Tibial artery (tissue), 4 donors: ENCODE measurements around the gene APPL2.
"Not testable (repeated sequence)": the region's sequence is repeated elsewhere in the genome, so short reads cannot be mapped to it uniquely, and the experiment has no call there.

Experiments used
- DNase-seq, 2 donors: peaks; one replicate each; pipeline ENCODE4 v3.0.0-alpha.2; 2019
- H3K27ac ChIP-seq, 2 donors: fragments of 200-600 bp; sonication (generic) in 1 of 2; 1 replicate in 1 of 2; 2 replicates in 1 of 2; pipeline ENCODE4 v1.5.1; 2018 to 2019; ENCODE audit warnings: mild to moderate bottlenecking in 1 of 2
- H3K27me3 ChIP-seq, 2 donors: fragments of 200-600 bp; sonication (generic) in 1 of 2; one replicate each; pipeline versions ENCODE4 v1.5.1 to v1.6.0; 2016 to 2019
- H3K36me3 ChIP-seq, 3 donors: fragments of 200-600 bp; sonication (generic) in 2 of 3; one replicate each; pipeline ENCODE4 v1.5.1; 2016 to 2019; ENCODE audit warnings: mild to moderate bottlenecking in 2 of 3
- H3K4me1 ChIP-seq, 4 donors: fragments of 200-600 bp; sonication (generic) in 2 of 4; 1 replicate in 3 of 4; 2 replicates in 1 of 4; pipeline ENCODE4 v1.5.1; 2016 to 2019
- H3K4me3 ChIP-seq, 2 donors: fragments of 200-600 bp; sonication (generic) in 1 of 2; 1 replicate in 1 of 2; 2 replicates in 1 of 2; pipeline ENCODE4 v1.5.1; 2018 to 2019; ENCODE audit warnings: mild to moderate bottlenecking in 2 of 2
- H3K9me3 ChIP-seq, 3 donors: fragments of 200-600 bp; sonication (generic) in 1 of 3; one replicate each; pipeline ENCODE4 v1.5.1; 2016 to 2019
- CTCF ChIP-seq, 2 experiments: fragments of 200-600 bp in 1 of 2; fragments of 450-650 bp in 1 of 2; IDR thresholded peaks; one replicate each; pipeline ENCODE4 v1.5.1; 2017 to 2019; ENCODE audit warnings: antibody characterized with exemption in 2 of 2, mild to moderate bottlenecking in 1 of 2, moderate library complexity in 1 of 2
- intact Hi-C: fragments of 100-400 bp; cut with DNase I; formaldehyde crosslinking; loops from one replicate; pipeline ENCODE4 v1.15.0; 2023; ENCODE audit warnings: low total_unique reads

APPL2 gene

GRCh38 chr12:105262461-105263184 is 26.6 kb upstream of the APPL2 start:
- H3K9me3 ChIP-seq, result no peaks in the 10 kb centered on the region
- TF ChIP-seq CTCF (IDR thresholded peaks at IDR 0.05), result no peak
- no peak for DNase-seq
- peaks cover 0 to 11% (median 2%) of the 10 kb centered on the region in 4 donors for H3K4me1 ChIP-seq
- no peak overlapping the region for H3K27ac ChIP-seq
- intact Hi-C loops, result no loop called here
- no peaks in the 10 kb centered on the region for H3K36me3 ChIP-seq
- no peaks in the 10 kb centered on the region for H3K27me3 ChIP-seq
- H3K4me3 ChIP-seq, result no peak overlapping the region

- H3K4me1 ChIP-seq, result peaks cover 0 to 27% (median 11%) of the 10 kb centered on the region in 4 donors
- no peak for TF ChIP-seq CTCF (IDR thresholded peaks at IDR 0.05)
- H3K9me3 ChIP-seq, result no peaks in the 10 kb centered on the region
- intact Hi-C loops, result no loop called here
- H3K27ac ChIP-seq, result no peak overlapping the region
- H3K27me3 ChIP-seq, result no peaks in the 10 kb centered on the region
- DNase-seq, result no peak
- H3K36me3 ChIP-seq, result no peaks in the 10 kb centered on the region
- no peak overlapping the region for H3K4me3 ChIP-seq
These were observed 25.0 kb upstream of the APPL2 start for GRCh38 chr12:105261010-105261409.

GRCh38 chr12:105259226-105259625 is 23.3 kb upstream of the APPL2 start:
- no peaks in the 10 kb centered on the region for H3K27me3 ChIP-seq
- no peak overlapping the region for H3K4me3 ChIP-seq
- intact Hi-C loops, result no loop called here
- H3K36me3 ChIP-seq, result no peaks in the 10 kb centered on the region
- no peaks in the 10 kb centered on the region for H3K9me3 ChIP-seq
- no peak for TF ChIP-seq CTCF (IDR thresholded peaks at IDR 0.05)
- H3K4me1 ChIP-seq, result peaks cover 0 to 45% (median 23%) of the 10 kb centered on the region in 4 donors
- H3K27ac ChIP-seq, result no peak overlapping the region
- DNase-seq, result no peak

GRCh38 chr12:105257321-105257728 is 21.4 kb upstream of the APPL2 start:
- no peak for TF ChIP-seq CTCF (IDR thresholded peaks at IDR 0.05)
- Histone ChIP-seq H3K9me3 (no peaks in the 10 kb centered on the region), H3K36me3 (no peaks in the 10 kb centered on the region), H3K27ac (peak overlapping the region; percentile 64 to 69), H3K27me3 (no peaks in the 10 kb centered on the region), H3K4me3 (no peak overlapping the region), H3K4me1 (peaks cover 0 to 56% (median 27%) of the 10 kb centered on the region in 4 donors)
- intact Hi-C loops, result no loop called here
- DNase-seq, result peak in 1 of 2 donors; percentile 22

GRCh38 chr12:105256921-105257320 is 20.9 kb upstream of the APPL2 start:
- H3K4me3 ChIP-seq, result no peak overlapping the region
- DNase-seq, result no peak
- no peaks in the 10 kb centered on the region for H3K27me3 ChIP-seq
- peak overlapping the region; percentile 64 to 69 for H3K27ac ChIP-seq
- H3K36me3 ChIP-seq, result no peaks in the 10 kb centered on the region
- intact Hi-C loops, result no loop called here
- no peaks in the 10 kb centered on the region for H3K9me3 ChIP-seq
- TF ChIP-seq CTCF (IDR thresholded peaks at IDR 0.05), result no peak
- peaks cover 0 to 56% (median 27%) of the 10 kb centered on the region in 4 donors for H3K4me1 ChIP-seq

GRCh38 chr12:105256431-105256830 is 20.5 kb upstream of the APPL2 start:
- H3K36me3 ChIP-seq, H3K9me3 ChIP-seq, H3K27me3 ChIP-seq, DNase-seq, intact Hi-C loops, H3K4me3 ChIP-seq: not testable (repeated sequence)
- peak overlapping the region; percentile 64 to 69 for H3K27ac ChIP-seq
- H3K4me1 ChIP-seq, result peaks cover 0 to 56% (median 27%) of the 10 kb centered on the region in 4 donors
